ENCODE measurements around the gene FSD1L. TPM values are rescaled to one million over a fixed set of nuclear protein-coding genes. Genes with fewer than 3 reads are reported as not detected.

Gene FSD1L
- total RNA-seq = 27.6 and 29.5 TPM in 2 replicates
- long read RNA-seq, transcript FSD1L-204 (4 exons, 1,836 nt) = major isoform, 6 of 24 reads
- long read RNA-seq, partial matches to known transcripts = 1 of 24 reads
- long read RNA-seq, other reads (novel, unspliced or antisense) = 17 of 24 reads

- H3K9me3 Mint-ChIP-seq (ENCODE audit: low read depth) = no peaks in the 10 kb centered on the region
- H3K4me3 Mint-ChIP-seq (ENCODE audit: low read depth) = peak within 1 kb of the TSS; percentile 90
- TF ChIP-seq CTCF (IDR thresholded peaks at IDR 0.05; ENCODE audit: unreplicated experiment) = no peak
- peaks cover 35% of the 10 kb centered on the region for H3K4me1 Mint-ChIP-seq (ENCODE audit: low read depth)
- H3K27me3 Mint-ChIP-seq = no peaks in the 10 kb centered on the region
- peak; percentile 85 for DNase-seq (ENCODE audit: low spot score, unreplicated experiment)
- peaks cover 2% of the 10 kb centered on the region for H3K36me3 Mint-ChIP-seq (ENCODE audit: insufficient read depth)
- H3K27ac Mint-ChIP-seq = peak within 1 kb of the TSS; percentile 97
Observed at GRCh38 chr9:105447814-105448812, at the start of gene FSD1L. TSS of gene FSD1L (plus strand) at chr9:105448034. CDS start at chr9:105448221, 187 bp downstream.

- Mint-ChIP-seq H3K4me3 (ENCODE audit: low read depth) (no peak overlapping the region), H3K27ac (no peak overlapping the region), H3K27me3 (no peaks in the 10 kb centered on the region), H3K4me1 (ENCODE audit: low read depth) (peaks cover 14% of the 10 kb centered on the region), H3K36me3 (ENCODE audit: insufficient read depth) (no peaks in the 10 kb centered on the region), H3K9me3 (ENCODE audit: low read depth) (no peaks in the 10 kb centered on the region)
- no peak for DNase-seq (ENCODE audit: low spot score, unreplicated experiment)
- TF ChIP-seq CTCF (IDR thresholded peaks at IDR 0.05; ENCODE audit: unreplicated experiment) = no peak
Observed at GRCh38 chr9:105399117-105399516, 48.7 kb upstream of the FSD1L start.

GRCh38 chr9:105401651-105402050 lies 46.2 kb upstream of the FSD1L start:
- H3K27me3 Mint-ChIP-seq = no peaks in the 10 kb centered on the region

GRCh38 chr9:105403552-105404248 lies 44.1 kb upstream of the FSD1L start:
- H3K9me3 Mint-ChIP-seq (ENCODE audit: low read depth) = peaks cover 5% of the 10 kb centered on the region
- no peak overlapping the region for H3K4me3 Mint-ChIP-seq (ENCODE audit: low read depth)
- H3K36me3 Mint-ChIP-seq (ENCODE audit: insufficient read depth) = peaks cover 6% of the 10 kb centered on the region
- peaks cover 11% of the 10 kb centered on the region for H3K4me1 Mint-ChIP-seq (ENCODE audit: low read depth)
- no peaks in the 10 kb centered on the region for H3K27me3 Mint-ChIP-seq
- H3K27ac Mint-ChIP-seq = peak overlapping the region; percentile 9
- DNase-seq (ENCODE audit: low spot score, unreplicated experiment) = no peak
- TF ChIP-seq CTCF (IDR thresholded peaks at IDR 0.05; ENCODE audit: unreplicated experiment) = no peak

More at GRCh38 chr9:105401651-105402050, 46.2 kb upstream of the FSD1L start:
- H3K27ac Mint-ChIP-seq = no peak overlapping the region
- H3K4me1 Mint-ChIP-seq (ENCODE audit: low read depth) = peaks cover 12% of the 10 kb centered on the region
- DNase-seq (ENCODE audit: low spot score, unreplicated experiment) = no peak
- H3K4me3 Mint-ChIP-seq (ENCODE audit: low read depth) = no peak overlapping the region
- peaks cover under 1% of the 10 kb centered on the region for H3K9me3 Mint-ChIP-seq (ENCODE audit: low read depth)
- no peak for TF ChIP-seq CTCF (IDR thresholded peaks at IDR 0.05; ENCODE audit: unreplicated experiment)
- peaks cover 2% of the 10 kb centered on the region for H3K36me3 Mint-ChIP-seq (ENCODE audit: insufficient read depth)

Data from progenitor cell of endocrine pancreas (in vitro differentiated cells).